ENCODE data around the gene LRP1. TPM values are rescaled to one million over a fixed set of nuclear protein-coding genes. Genes with fewer than 3 reads are reported as not detected.

LRP1 gene
- total RNA-seq (1 to 10 TPM; 2.3 to 2.5 TPM), polyA plus RNA-seq (0.29 TPM)

DNA sequence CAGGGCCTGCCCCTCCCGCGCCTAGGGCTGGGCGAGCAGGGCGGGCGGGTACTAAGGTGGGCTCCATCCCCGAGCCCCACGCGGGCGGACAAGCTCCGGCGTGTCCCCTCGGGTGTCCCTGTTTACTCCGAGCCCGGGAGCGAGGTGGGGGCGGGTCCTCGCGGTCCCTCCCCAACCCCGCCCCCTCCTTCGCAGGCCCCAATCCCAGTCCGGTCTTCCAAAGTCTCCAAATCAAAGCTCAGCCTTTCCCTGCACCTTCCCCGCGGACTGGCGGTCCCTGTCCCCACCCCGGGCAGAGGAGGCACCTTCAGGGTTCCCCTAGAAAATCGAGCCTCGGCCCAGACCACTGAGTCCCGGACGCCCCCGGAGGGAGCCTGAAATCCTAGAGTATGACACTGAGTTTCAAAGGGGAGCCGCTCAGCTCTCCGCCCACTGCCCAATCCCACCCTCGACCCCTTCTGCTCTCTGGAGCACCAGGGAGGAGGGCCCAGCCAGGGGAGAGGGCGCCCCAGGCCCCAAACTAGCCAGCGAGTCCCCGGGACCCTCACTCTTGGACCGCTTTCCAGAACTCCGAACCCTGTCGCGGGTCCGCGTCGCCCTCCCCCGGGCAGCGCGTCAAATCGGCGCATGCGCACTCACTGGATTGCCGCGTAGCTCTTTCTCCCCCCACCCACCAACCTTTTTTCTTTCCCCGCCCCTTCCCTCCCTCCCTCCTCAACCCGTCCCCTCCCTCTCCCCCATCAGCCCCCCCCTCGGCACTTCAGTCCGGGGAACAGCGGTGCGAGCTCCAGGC, at the start of gene LRP1:
TSS of gene LRP1 (plus strand) at position 758 of the 793 bp plus-strand sequence. CDS start 482 bp downstream, outside the sequence.
- Histone ChIP-seq H3K4me3 (ENCODE audit: low read length) (peak within 1 kb of the TSS; percentile 86), H3K4me1 (ENCODE audit: insufficient read depth, low read length) (peaks cover 11% of the 10 kb centered on the region), H3K27me3 (ENCODE audit: insufficient read depth, low read length, poor library complexity, severe bottlenecking) (no peaks in the 10 kb centered on the region), H3K36me3 (ENCODE audit: insufficient read depth, low read length) (no peaks in the 10 kb centered on the region), H3K9me3 (ENCODE audit: low read length) (no peaks in the 10 kb centered on the region), H3K27ac (ENCODE audit: low read depth, low read length) (no peak within 1 kb of the TSS)
- Mint-ChIP-seq H3K27me3 (peaks cover 3 to 10% of the 10 kb centered on the region in 2 donors), H3K4me1 (peaks cover 11 to 12% (median 11%) of the 10 kb centered on the region in 3 donors), H3K4me3 (peak within 1 kb of the TSS; percentile 85 to 97 (median 87)), H3K9me3 (no peaks in the 10 kb centered on the region), H3K36me3 (no peaks in the 10 kb centered on the region), H3K27ac (peak within 1 kb of the TSS in 6 of 8 donors; percentile 21 to 95 (median 66))
- ChIA-PET POLR2A (interaction anchor here (0.6 to 2.0 kb wide), 3 partner anchors 16 to 137 kb away, joined by 3 to 9 read pairs (median 5); partner anchors contain the start of gene STAT6), CTCF (interaction anchor here (0.8 to 11.6 kb wide), 9 partner anchors 12 to 97 kb away, joined by 3 to 173 read pairs (median 3); partner anchors contain the start of gene STAT6)
- DNase-seq = peak; percentile 59 to 85 (median 70)

DNA sequence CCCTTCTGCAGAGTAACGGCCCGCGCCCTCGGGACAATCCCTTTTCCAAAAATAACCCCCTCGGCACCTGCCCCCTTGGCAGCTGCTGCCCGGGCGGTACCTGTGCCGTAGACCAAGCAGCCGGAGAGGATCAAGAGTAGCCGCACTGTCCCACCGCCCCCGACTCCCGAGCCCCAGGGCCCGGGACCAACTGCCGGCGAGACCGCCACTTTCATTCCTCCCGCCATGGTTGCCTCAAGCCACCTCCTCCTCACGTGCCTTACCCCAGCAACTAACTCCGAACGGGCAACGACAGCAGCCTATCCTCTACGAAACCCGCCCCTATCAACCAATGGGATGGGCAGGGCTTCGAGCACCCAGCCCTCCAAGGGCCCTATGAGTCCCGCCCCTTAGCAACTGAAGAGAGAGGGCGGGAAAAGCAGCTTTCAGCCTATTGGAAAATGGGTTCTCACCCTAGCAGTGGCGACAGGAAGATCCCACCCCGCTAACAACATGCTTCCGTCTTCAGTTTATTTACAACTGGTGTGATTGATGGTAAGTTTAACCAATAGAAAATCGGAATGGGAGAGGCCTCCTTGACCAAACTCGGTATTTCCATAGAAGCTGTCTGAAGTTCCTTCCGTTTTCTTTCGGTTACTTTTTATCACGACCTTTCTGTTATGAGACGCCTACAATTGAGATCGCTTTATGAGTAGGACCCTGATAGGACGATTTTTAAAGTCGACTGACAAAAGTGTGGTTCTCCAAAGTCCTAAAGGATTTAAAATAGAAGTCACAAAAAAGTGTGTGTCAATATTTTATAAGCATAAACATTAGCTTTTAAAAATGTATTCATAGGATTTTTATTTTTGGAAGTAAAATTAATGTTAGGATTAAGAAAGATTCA, 49.5 kb upstream of the LRP1 start, which contains the start of gene NEMP1:
TSS of gene NEMP1 (minus strand) at position 273 of the 886 bp plus-strand sequence. CDS start at position 227, 46 bp downstream.
- CTCF ChIA-PET = interaction anchor here (0.8 to 6.6 kb wide), 12 partner anchors 8 to 161 kb away, joined by 3 to 56 read pairs (median 6); partner anchors contain the start of genes NAB2 and STAT6
- H3K4me1 ChIP-seq (ENCODE audit: insufficient read depth, low read length) = peaks cover 16% of the 10 kb centered on the region
- H3K9me3 Mint-ChIP-seq = no peaks in the 10 kb centered on the region
- H3K4me1 Mint-ChIP-seq = peaks cover 16 to 28% (median 20%) of the 10 kb centered on the region in 3 donors
- DNase-seq = peak; percentile 92 to 99 (median 98)
- no peaks in the 10 kb centered on the region for H3K27me3 Mint-ChIP-seq
- peak within 1 kb of the TSS; percentile 80 for H3K4me3 ChIP-seq (ENCODE audit: low read length)
- peaks cover 0 to 7% (median 0%) of the 10 kb centered on the region in 3 donors for H3K36me3 Mint-ChIP-seq
- no peaks in the 10 kb centered on the region for H3K27me3 ChIP-seq (ENCODE audit: insufficient read depth, low read length, poor library complexity, severe bottlenecking)
- H3K27ac Mint-ChIP-seq = peak within 1 kb of the TSS; percentile 69 to 98 (median 94)
- no peaks in the 10 kb centered on the region for H3K9me3 ChIP-seq (ENCODE audit: low read length)
- peak within 1 kb of the TSS; percentile 81 for H3K27ac ChIP-seq (ENCODE audit: low read depth, low read length)
- peak within 1 kb of the TSS; percentile 86 to 97 (median 92) for H3K4me3 Mint-ChIP-seq
- no peaks in the 10 kb centered on the region for H3K36me3 ChIP-seq (ENCODE audit: insufficient read depth, low read length)
- POLR2A ChIA-PET = interaction anchor here (0.7 to 2.9 kb wide), 7 partner anchors 9 to 33 kb away, joined by 3 to 47 read pairs (median 8); partner anchors contain the start of genes NAB2 and STAT6

- no peak for DNase-seq
- ChIA-PET CTCF (interaction anchor here (0.7 to 6.6 kb wide), 10 partner anchors 8 to 160 kb away, joined by 3 to 56 read pairs (median 6); partner anchors contain the start of genes NAB2 and STAT6), POLR2A (interaction anchor here (1.6 to 2.9 kb wide), 4 partner anchors 9 to 32 kb away, joined by 8 to 47 read pairs (median 24); partner anchors contain the start of genes NAB2 and STAT6)
- H3K36me3 ChIP-seq (ENCODE audit: insufficient read depth, low read length) = no peaks in the 10 kb centered on the region
- Mint-ChIP-seq H3K27me3 (no peaks in the 10 kb centered on the region), H3K4me1 (peaks cover 16 to 28% (median 20%) of the 10 kb centered on the region in 3 donors), H3K36me3 (peaks cover 0 to 7% (median 0%) of the 10 kb centered on the region in 3 donors), H3K4me3 (peak overlapping the region in 2 of 7 donors; percentile 45 to 86), H3K9me3 (no peaks in the 10 kb centered on the region), H3K27ac (peak overlapping the region; percentile 19 to 96 (median 86))
- H3K9me3 ChIP-seq (ENCODE audit: low read length) = no peaks in the 10 kb centered on the region
- H3K4me1 ChIP-seq (ENCODE audit: insufficient read depth, low read length) = peaks cover 16% of the 10 kb centered on the region
- peak overlapping the region; percentile 34 for H3K4me3 ChIP-seq (ENCODE audit: low read length)
- H3K27me3 ChIP-seq (ENCODE audit: insufficient read depth, low read length, poor library complexity, severe bottlenecking) = no peaks in the 10 kb centered on the region
- peak overlapping the region; percentile 72 for H3K27ac ChIP-seq (ENCODE audit: low read depth, low read length)
Measured at GRCh38 chr12:57079821-57080220, 48.5 kb upstream of the LRP1 start.

DNA sequence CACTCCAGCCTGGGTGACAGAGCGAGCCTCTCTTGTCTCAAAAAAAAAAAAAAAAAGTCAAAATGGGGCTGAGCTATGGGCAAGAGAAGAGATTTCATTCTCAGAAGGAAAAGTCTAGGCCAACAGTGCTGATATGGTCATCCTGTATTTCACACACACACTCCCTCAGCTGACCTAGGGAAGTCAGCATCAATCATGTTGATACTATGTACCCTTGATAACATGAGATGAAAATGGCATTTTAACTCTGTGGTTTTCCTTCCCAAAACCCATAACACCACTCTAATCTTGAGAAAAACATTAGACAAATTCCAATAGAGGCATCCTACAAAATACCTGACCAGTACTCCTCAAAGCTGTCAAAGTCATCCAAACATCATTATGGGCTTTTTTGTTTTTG, 47.4 kb upstream of the LRP1 start:
- ChIA-PET POLR2A (interaction anchor here (0.6 to 1.3 kb wide), 2 partner anchors 30 to 441 kb away, joined by 3 to 4 read pairs; partner anchors contain the start of gene STAT6), CTCF (interaction anchor here (0.8 to 6.6 kb wide), 4 partner anchors 12 to 37 kb away, joined by 3 to 56 read pairs (median 12); partner anchors contain the start of gene STAT6)
- Mint-ChIP-seq H3K27ac (peak overlapping the region in 3 of 8 donors; percentile 17 to 60 (median 22)), H3K4me1 (peaks cover 17 to 31% (median 29%) of the 10 kb centered on the region in 3 donors), H3K36me3 (peaks cover 0 to 7% (median 0%) of the 10 kb centered on the region in 3 donors), H3K27me3 (no peaks in the 10 kb centered on the region), H3K4me3 (peak overlapping the region in 2 of 7 donors; percentile 23 to 29), H3K9me3 (no peaks in the 10 kb centered on the region)
- H3K9me3 ChIP-seq (ENCODE audit: low read length) = no peaks in the 10 kb centered on the region
- no peaks in the 10 kb centered on the region for H3K36me3 ChIP-seq (ENCODE audit: insufficient read depth, low read length)
- H3K4me1 ChIP-seq (ENCODE audit: insufficient read depth, low read length) = peaks cover 19% of the 10 kb centered on the region
- no peak overlapping the region for H3K4me3 ChIP-seq (ENCODE audit: low read length)
- H3K27ac ChIP-seq (ENCODE audit: low read depth, low read length) = no peak overlapping the region
- no peaks in the 10 kb centered on the region for H3K27me3 ChIP-seq (ENCODE audit: insufficient read depth, low read length, poor library complexity, severe bottlenecking)
- DNase-seq = no peak

DNA sequence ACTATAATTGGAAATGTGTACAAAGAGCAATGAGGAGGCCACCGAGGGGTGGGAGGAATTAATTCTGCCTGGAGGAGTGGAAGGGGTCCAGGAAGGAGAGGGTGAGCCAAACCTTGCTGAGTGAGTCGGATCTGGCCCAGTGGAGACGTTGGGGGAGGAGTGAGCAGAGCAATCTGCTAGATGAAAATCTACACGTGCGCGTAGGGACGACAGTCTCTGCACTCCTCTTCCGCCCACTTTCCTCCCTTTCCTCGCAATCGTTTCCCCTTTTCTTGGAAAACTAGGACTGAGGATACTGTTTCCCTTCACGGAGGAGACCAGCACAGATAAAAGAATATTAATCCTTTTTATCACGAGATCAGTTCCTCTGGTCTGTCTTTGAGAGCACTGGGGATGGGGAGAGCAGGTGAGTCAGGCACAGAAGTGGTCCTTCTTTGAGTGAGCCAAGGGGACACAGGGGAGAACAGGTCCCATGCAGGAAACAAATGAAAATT, 42.2 kb upstream of the LRP1 start:
- H3K27ac ChIP-seq (ENCODE audit: low read depth, low read length) = peak overlapping the region; percentile 93
- Mint-ChIP-seq H3K27me3 (no peaks in the 10 kb centered on the region), H3K27ac (peak overlapping the region; percentile 87 to 100 (median 98)), H3K36me3 (peaks cover 0 to 21% (median 0%) of the 10 kb centered on the region in 3 donors), H3K4me3 (peak overlapping the region; percentile 87 to 98 (median 93)), H3K4me1 (peaks cover 32 to 42% (median 35%) of the 10 kb centered on the region in 3 donors), H3K9me3 (no peaks in the 10 kb centered on the region)
- CTCF ChIA-PET = interaction anchor here (1.1 to 14.7 kb wide), 2 partner anchors 15 to 21 kb away, joined by 3 to 195 read pairs; partner anchors contain the start of gene STAT6
- peaks cover 1% of the 10 kb centered on the region for H3K36me3 ChIP-seq (ENCODE audit: insufficient read depth, low read length)
- peak overlapping the region; percentile 97 for H3K4me3 ChIP-seq (ENCODE audit: low read length)
- H3K9me3 ChIP-seq (ENCODE audit: low read length) = no peaks in the 10 kb centered on the region
- H3K27me3 ChIP-seq (ENCODE audit: insufficient read depth, low read length, poor library complexity, severe bottlenecking) = no peaks in the 10 kb centered on the region
- peaks cover 17% of the 10 kb centered on the region for H3K4me1 ChIP-seq (ENCODE audit: insufficient read depth, low read length)
- DNase-seq = no peak
- POLR2A ChIA-PET = interaction anchor here (10.9 kb wide), 1 partner anchor 25 kb away, joined by 131 read pairs; the partner anchor contains the start of gene STAT6

- ChIA-PET POLR2A (interaction anchor here (1.9 to 10.9 kb wide), 3 partner anchors 8 to 24 kb away, joined by 6 to 131 read pairs (median 39); partner anchors contain the start of genes NEMP1 and STAT6), CTCF (interaction anchor here (0.6 to 14.7 kb wide), 4 partner anchors 12 to 21 kb away, joined by 3 to 195 read pairs (median 3); partner anchors contain the start of gene STAT6)
- peaks cover 22% of the 10 kb centered on the region for H3K4me1 ChIP-seq (ENCODE audit: insufficient read depth, low read length)
- peaks cover 0 to 25% (median 0%) of the 10 kb centered on the region in 3 donors for H3K36me3 Mint-ChIP-seq
- H3K4me3 ChIP-seq (ENCODE audit: low read length) = peak overlapping the region; percentile 97
- DNase-seq = peak in 4 of 5 donors; percentile 30 to 67 (median 56)
- no peaks in the 10 kb centered on the region for H3K9me3 Mint-ChIP-seq
- peaks cover 6% of the 10 kb centered on the region for H3K36me3 ChIP-seq (ENCODE audit: insufficient read depth, low read length)
- peaks cover 32 to 42% (median 40%) of the 10 kb centered on the region in 3 donors for H3K4me1 Mint-ChIP-seq
- H3K27ac ChIP-seq (ENCODE audit: low read depth, low read length) = peak overlapping the region; percentile 93
- no peaks in the 10 kb centered on the region for H3K27me3 Mint-ChIP-seq
- no peaks in the 10 kb centered on the region for H3K27me3 ChIP-seq (ENCODE audit: insufficient read depth, low read length, poor library complexity, severe bottlenecking)
- H3K9me3 ChIP-seq (ENCODE audit: low read length) = no peaks in the 10 kb centered on the region
- H3K4me3 Mint-ChIP-seq = peak overlapping the region; percentile 87 to 98 (median 93)
- peak overlapping the region; percentile 87 to 100 (median 98) for H3K27ac Mint-ChIP-seq
Measured at GRCh38 chr12:57086493-57087009, 41.7 kb upstream of the LRP1 start.

Measured in CD8-positive, alpha-beta memory T cell (primary cell).